ENCODE measurements around the gene LRCOL1. TPM values are rescaled to one million over a fixed set of nuclear protein-coding genes. Genes with fewer than 3 reads are reported as not detected.

The LRCOL1 gene
- total RNA-seq, 1 experiment from 2014 or later, result 0.24 TPM

DNA sequence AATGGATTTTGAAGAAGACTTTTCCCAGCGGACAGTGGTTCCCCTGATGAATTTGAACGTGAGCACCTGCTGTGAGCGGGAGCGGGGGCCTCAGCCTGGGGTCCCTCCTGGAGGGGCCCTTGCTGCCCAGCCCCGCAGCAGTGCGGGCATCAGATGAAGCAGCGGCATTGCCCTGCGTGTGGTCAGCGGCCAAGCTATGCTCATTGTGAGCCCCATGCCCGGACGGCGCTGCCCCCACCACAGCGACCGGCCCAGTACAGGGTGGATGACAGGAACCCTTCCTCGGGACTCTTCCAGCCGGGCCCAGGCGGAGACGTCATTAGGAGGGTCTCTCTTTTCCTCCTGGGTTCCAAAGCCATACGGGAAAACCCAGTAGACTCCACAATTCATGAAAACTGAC lies 3.5 kb downstream of the LRCOL1 start:
- H3K9me3 Mint-ChIP-seq, result peaks cover 11% of the 10 kb centered on the region
- DNase-seq (ENCODE audit: low spot score), result no peak
- no peak for ATAC-seq
- no peak overlapping the region for H3K27ac Mint-ChIP-seq
- H3K36me3 Mint-ChIP-seq, result peaks cover 5% of the 10 kb centered on the region; the same call in 1 of the 2 replicates
- ChIA-PET POLR2A (no interaction called here), CTCF (interaction anchor here (1.0 kb wide), 1 partner anchor 8 kb away, joined by 5 read pairs; no protein-coding TSS in a partner anchor)
- peaks cover 90% of the 10 kb centered on the region for H3K27me3 Mint-ChIP-seq (ENCODE audit: low read depth)
- TF ChIP-seq ETV6 (CRISPR knock-in tag; IDR thresholded peaks at IDR 0.05) (no peak), ZNF396 (CRISPR knock-in tag; IDR thresholded peaks at IDR 0.05; ENCODE audit: borderline replicate concordance) (no peak), CREM (CRISPR knock-in tag; IDR thresholded peaks at IDR 0.05) (no peak), KAT7 (CRISPR knock-in tag; IDR thresholded peaks at IDR 0.05; ENCODE audit: borderline replicate concordance) (no peak), MXD4 (CRISPR knock-in tag; IDR thresholded peaks at IDR 0.05; ENCODE audit: borderline replicate concordance) (no peak), ZNF671 (CRISPR knock-in tag; IDR thresholded peaks at IDR 0.05) (no peak), ESRRA (CRISPR knock-in tag; IDR thresholded peaks at IDR 0.05; ENCODE audit: borderline replicate concordance) (no peak), SP1 (CRISPR knock-in tag; conservative IDR thresholded peaks at IDR 0.05) (no peak), SMAD3 (CRISPR knock-in tag; IDR thresholded peaks at IDR 0.05; ENCODE audit: borderline replicate concordance) (no peak), SOX15 (CRISPR knock-in tag; IDR thresholded peaks at IDR 0.05) (no peak), SMAD4 (CRISPR knock-in tag; IDR thresholded peaks at IDR 0.05) (no peak), ATF2 (CRISPR knock-in tag; IDR thresholded peaks at IDR 0.05; ENCODE audit: borderline replicate concordance, low read depth) (no peak), AFF4 (CRISPR knock-in tag; IDR thresholded peaks at IDR 0.05; ENCODE audit: borderline replicate concordance) (no peak), ATF1 (CRISPR knock-in tag; IDR thresholded peaks at IDR 0.05) (no peak)
- TF ChIP-seq, protein P1, sequence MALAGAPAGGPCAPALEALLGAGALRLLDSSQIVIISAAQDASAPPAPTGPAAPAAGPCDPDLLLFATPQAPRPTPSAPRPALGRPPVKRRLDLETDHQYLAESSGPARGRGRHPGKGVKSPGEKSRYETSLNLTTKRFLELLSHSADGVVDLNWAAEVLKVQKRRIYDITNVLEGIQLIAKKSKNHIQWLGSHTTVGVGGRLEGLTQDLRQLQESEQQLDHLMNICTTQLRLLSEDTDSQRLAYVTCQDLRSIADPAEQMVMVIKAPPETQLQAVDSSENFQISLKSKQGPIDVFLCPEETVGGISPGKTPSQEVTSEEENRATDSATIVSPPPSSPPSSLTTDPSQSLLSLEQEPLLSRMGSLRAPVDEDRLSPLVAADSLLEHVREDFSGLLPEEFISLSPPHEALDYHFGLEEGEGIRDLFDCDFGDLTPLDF (CRISPR knock-in tag; IDR thresholded peaks at IDR 0.05), result no peak
- TF ChIP-seq, protein P2, sequence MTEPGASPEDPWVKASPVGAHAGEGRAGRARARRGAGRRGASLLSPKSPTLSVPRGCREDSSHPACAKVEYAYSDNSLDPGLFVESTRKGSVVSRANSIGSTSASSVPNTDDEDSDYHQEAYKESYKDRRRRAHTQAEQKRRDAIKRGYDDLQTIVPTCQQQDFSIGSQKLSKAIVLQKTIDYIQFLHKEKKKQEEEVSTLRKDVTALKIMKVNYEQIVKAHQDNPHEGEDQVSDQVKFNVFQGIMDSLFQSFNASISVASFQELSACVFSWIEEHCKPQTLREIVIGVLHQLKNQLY (CRISPR knock-in tag; IDR thresholded peaks at IDR 0.05), result no peak
- TF ChIP-seq, protein P3, sequence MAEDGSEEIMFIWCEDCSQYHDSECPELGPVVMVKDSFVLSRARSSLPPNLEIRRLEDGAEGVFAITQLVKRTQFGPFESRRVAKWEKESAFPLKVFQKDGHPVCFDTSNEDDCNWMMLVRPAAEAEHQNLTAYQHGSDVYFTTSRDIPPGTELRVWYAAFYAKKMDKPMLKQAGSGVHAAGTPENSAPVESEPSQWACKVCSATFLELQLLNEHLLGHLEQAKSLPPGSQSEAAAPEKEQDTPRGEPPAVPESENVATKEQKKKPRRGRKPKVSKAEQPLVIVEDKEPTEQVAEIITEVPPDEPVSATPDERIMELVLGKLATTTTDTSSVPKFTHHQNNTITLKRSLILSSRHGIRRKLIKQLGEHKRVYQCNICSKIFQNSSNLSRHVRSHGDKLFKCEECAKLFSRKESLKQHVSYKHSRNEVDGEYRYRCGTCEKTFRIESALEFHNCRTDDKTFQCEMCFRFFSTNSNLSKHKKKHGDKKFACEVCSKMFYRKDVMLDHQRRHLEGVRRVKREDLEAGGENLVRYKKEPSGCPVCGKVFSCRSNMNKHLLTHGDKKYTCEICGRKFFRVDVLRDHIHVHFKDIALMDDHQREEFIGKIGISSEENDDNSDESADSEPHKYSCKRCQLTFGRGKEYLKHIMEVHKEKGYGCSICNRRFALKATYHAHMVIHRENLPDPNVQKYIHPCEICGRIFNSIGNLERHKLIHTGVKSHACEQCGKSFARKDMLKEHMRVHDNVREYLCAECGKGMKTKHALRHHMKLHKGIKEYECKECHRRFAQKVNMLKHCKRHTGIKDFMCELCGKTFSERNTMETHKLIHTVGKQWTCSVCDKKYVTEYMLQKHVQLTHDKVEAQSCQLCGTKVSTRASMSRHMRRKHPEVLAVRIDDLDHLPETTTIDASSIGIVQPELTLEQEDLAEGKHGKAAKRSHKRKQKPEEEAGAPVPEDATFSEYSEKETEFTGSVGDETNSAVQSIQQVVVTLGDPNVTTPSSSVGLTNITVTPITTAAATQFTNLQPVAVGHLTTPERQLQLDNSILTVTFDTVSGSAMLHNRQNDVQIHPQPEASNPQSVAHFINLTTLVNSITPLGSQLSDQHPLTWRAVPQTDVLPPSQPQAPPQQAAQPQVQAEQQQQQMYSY (CRISPR knock-in tag; IDR thresholded peaks at IDR 0.05), result no peak
- TF ChIP-seq, protein P4, sequence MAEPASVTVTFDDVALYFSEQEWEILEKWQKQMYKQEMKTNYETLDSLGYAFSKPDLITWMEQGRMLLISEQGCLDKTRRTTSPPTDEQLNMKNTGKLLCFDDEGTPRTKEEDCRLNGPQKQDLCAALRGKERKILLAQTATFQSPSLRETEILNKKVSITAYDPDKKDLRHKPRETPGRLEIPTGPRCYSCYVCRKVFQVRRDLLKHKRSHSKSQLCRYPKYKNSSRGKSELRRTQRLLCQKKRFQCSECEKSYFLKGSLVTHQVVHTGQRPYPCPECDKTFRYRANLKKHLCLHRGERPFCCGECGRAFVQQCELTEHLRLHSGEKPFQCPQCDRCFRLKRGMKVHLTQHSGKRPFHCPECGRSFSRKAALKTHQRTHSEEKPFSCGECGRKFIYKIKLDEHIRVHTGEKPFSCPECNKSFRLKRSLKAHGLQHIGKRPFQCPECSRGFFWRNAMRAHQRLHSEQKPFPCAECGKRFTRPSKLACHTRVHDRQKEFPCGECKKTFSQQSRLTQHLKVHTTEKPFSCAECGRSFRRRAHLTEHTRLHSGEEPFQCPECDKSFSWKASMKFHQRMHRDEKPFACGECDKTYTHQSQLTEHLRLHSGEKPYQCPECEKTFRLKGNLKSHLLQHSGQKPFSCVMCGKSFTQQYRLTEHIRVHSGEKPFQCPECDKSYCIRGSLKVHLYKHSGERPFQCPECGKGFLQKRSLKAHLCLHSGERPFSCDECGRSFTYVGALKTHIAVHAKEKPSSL (CRISPR knock-in tag; conservative IDR thresholded peaks at IDR 0.05), result no peak
- TF ChIP-seq, protein P5, sequence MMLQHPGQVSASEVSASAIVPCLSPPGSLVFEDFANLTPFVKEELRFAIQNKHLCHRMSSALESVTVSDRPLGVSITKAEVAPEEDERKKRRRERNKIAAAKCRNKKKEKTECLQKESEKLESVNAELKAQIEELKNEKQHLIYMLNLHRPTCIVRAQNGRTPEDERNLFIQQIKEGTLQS (CRISPR knock-in tag; conservative IDR thresholded peaks at IDR 0.05), result no peak
- TF ChIP-seq, protein P6, sequence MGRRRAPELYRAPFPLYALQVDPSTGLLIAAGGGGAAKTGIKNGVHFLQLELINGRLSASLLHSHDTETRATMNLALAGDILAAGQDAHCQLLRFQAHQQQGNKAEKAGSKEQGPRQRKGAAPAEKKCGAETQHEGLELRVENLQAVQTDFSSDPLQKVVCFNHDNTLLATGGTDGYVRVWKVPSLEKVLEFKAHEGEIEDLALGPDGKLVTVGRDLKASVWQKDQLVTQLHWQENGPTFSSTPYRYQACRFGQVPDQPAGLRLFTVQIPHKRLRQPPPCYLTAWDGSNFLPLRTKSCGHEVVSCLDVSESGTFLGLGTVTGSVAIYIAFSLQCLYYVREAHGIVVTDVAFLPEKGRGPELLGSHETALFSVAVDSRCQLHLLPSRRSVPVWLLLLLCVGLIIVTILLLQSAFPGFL (CRISPR knock-in tag; IDR thresholded peaks at IDR 0.05; ENCODE audit: borderline replicate concordance), result no peak
- peaks cover 7% of the 10 kb centered on the region; the same call in 1 of the 2 replicates for H3K4me1 Mint-ChIP-seq
- no peak overlapping the region for H3K4me3 Mint-ChIP-seq
